Endothelial cell of umbilical vein (primary cell): ENCODE results near the gene KIF24. TPM values are rescaled to one million over a fixed set of nuclear protein-coding genes. Genes with fewer than 3 reads are reported as not detected.

Source experiments
- BruUV-seq: library from RNA; stranded (reverse); fragments of 400-500 nt; replicated peaks from 2 replicates; lab custom pipeline; 2021; lab: Mats Ljungman, UMichigan
- CTCF ChIA-PET: fragments of 300-600, 350-600 bp; sonication (Branson Sonifier 250); formaldehyde crosslinking; loops from one replicate; lab custom pipeline; 2021; ENCODE audit warnings: antibody characterized with exemption, inconsistent platforms; lab: Charles Lee
- POLR2A ChIA-PET: fragments of 300-600, 350-600 bp; sonication (Branson Sonifier 250); formaldehyde crosslinking; loops from one replicate; lab custom pipeline; 2021; ENCODE audit warnings: antibody characterized with exemption, inconsistent platforms; lab: Charles Lee
- DNase-seq: peaks from one replicate; pipeline ENCODE4 v3.0.0-alpha.2; 2011; ENCODE audit warnings: low read depth, low spot score
- FAIRE-seq: peaks from 2 replicates; lab custom pipeline; 2011; peaks lifted over from hg19 to GRCh38; lab: Jason Lieb, UNC
- H2AFZ ChIP-seq: 2 replicates; pipeline ENCODE4 v1.6.0; 2012; ENCODE audit warnings: low read depth, low read length, control low read depth, inconsistent platforms
- H3K27ac ChIP-seq: 2 replicates; pipeline ENCODE4 v1.5.1; 2011; ENCODE audit warnings: low read depth, mild to moderate bottlenecking, control low read depth, low read length, moderate library complexity; ENCODE audit not compliant: insufficient read depth
- H3K27me3 ChIP-seq, 2 experiments: 2 replicates each; pipeline versions ENCODE4 v1.6.0 to v1.6.1; 2011; ENCODE audit warnings: low read length in 2 of 2, mixed read lengths in 1 of 2; ENCODE audit not compliant: control insufficient read depth in 2 of 2, insufficient read depth in 2 of 2
- H3K36me3 ChIP-seq, 2 experiments: 2 replicates in 1 of 2; 3 replicates in 1 of 2; pipeline ENCODE4 v1.5.1; 2011; ENCODE audit warnings: low read length in 2 of 2, mild to moderate bottlenecking in 1 of 2, moderate library complexity in 1 of 2; ENCODE audit not compliant: control insufficient read depth in 2 of 2, insufficient read depth in 2 of 2; ENCODE audit errors: extremely low read depth in 1 of 2
- H3K4me1 ChIP-seq: 3 replicates; pipeline ENCODE4 v1.5.1; 2011; ENCODE audit warnings: mild to moderate bottlenecking, low read length; ENCODE audit not compliant: control insufficient read depth, insufficient read depth; ENCODE audit errors: extremely low read depth
- H3K4me2 ChIP-seq: 2 replicates; pipeline ENCODE4 v1.6.1; 2011; ENCODE audit warnings: low read length, control low read depth, mixed read lengths; ENCODE audit not compliant: insufficient read depth
- H3K4me3 ChIP-seq, 3 experiments: fragments of 200-600 bp in 1 of 3; sonication (generic), shearing (Covaris generic) in 1 of 3; replicated peaks in 1 of 3; 2 replicates each; pipeline ENCODE4 v1.5.1; 2011 to 2016; ENCODE audit warnings: control low read depth in 3 of 3, low read length in 3 of 3, mild to moderate bottlenecking in 2 of 3, inconsistent platforms in 1 of 3, low read depth in 1 of 3, moderate library complexity in 1 of 3; ENCODE audit not compliant: insufficient read depth in 1 of 3
- H3K79me2 ChIP-seq: 2 replicates; pipeline ENCODE4 v1.6.0; 2012; ENCODE audit warnings: low read length, inconsistent platforms; ENCODE audit not compliant: control insufficient read depth, insufficient read depth
- H3K9ac ChIP-seq: replicated peaks from 2 replicates; pipeline ENCODE3; 2011; ENCODE audit warnings: low read length, control low read depth; ENCODE audit not compliant: insufficient read depth; ENCODE audit errors: extremely low read depth
- H3K9me1 ChIP-seq: replicated peaks from 3 replicates; pipeline ENCODE4 v1.6.0; 2011; ENCODE audit warnings: mild to moderate bottlenecking, low read length; ENCODE audit not compliant: control insufficient read depth, insufficient read depth; ENCODE audit errors: extremely low read depth
- H3K9me3 ChIP-seq: replicated peaks from 2 replicates; pipeline ENCODE4 v1.5.1; 2012; ENCODE audit warnings: low read length, inconsistent platforms; ENCODE audit not compliant: control insufficient read depth, insufficient read depth
- H4K20me1 ChIP-seq: replicated peaks from 2 replicates; pipeline ENCODE3; 2011; ENCODE audit warnings: mild to moderate bottlenecking, low read length; ENCODE audit not compliant: control insufficient read depth, insufficient read depth; ENCODE audit errors: extremely low read depth
- CTCF ChIP-seq, 2 donors: IDR thresholded peaks; 1 replicate in 1 of 2; 2 replicates in 1 of 2; pipeline ENCODE4 v1.5.1; 2011; ENCODE audit warnings: low read length in 2 of 2, mild to moderate bottlenecking in 2 of 2, moderate library complexity in 2 of 2, control low read depth in 1 of 2, inconsistent platforms in 1 of 2, low read depth in 1 of 2; ENCODE audit not compliant: insufficient read depth in 1 of 2; ENCODE audit errors: extremely low read depth in 1 of 2
- EZH2 ChIP-seq: IDR thresholded peaks from 2 replicates; pipeline ENCODE4 v1.6.1; 2012; ENCODE audit warnings: borderline replicate concordance, low read depth, mild to moderate bottlenecking, moderate library complexity, low read length, inconsistent platforms; ENCODE audit not compliant: severe bottlenecking
- FOS ChIP-seq: IDR thresholded peaks from 2 replicates; pipeline ENCODE4 v1.6.1; 2011; ENCODE audit warnings: mild to moderate bottlenecking, low read length, moderate library complexity, borderline replicate concordance; ENCODE audit not compliant: insufficient read depth
- GATA2 ChIP-seq: IDR thresholded peaks from 2 replicates; pipeline ENCODE4 v1.7.0; 2011; ENCODE audit warnings: low read depth, mild to moderate bottlenecking, moderate library complexity, mixed read lengths, low read length; ENCODE audit not compliant: insufficient read length, insufficient read depth
- JUN ChIP-seq: IDR thresholded peaks from 2 replicates; pipeline ENCODE4 v1.6.1; 2011; ENCODE audit warnings: borderline replicate concordance, low read depth; ENCODE audit not compliant: insufficient read length, insufficient read depth
- MYC ChIP-seq: IDR thresholded peaks from one replicate; pipeline ENCODE4 v1.6.1; 2011; ENCODE audit warnings: mild to moderate bottlenecking, low read depth, low read length
- POLR2A ChIP-seq: IDR thresholded peaks from 2 replicates; pipeline ENCODE4 v1.6.1; 2012; ENCODE audit warnings: low read depth, mild to moderate bottlenecking, control low read depth, low read length
- POLR2AphosphoS5 ChIP-seq: IDR thresholded peaks from 2 replicates; pipeline ENCODE4 v1.6.1; 2012; ENCODE audit warnings: low read depth, mild to moderate bottlenecking, control low read depth, low read length, moderate library complexity; ENCODE audit not compliant: insufficient read depth
- dilution Hi-C: fragments of 300-500 bp; cut with MboI; formaldehyde crosslinking; loops from one replicate; pipeline ENCODE4 v1.15.0; 2019; ENCODE audit warnings: low sequenced_read_pairs; ENCODE audit not compliant: extremely low pct_ligation_motif_present
- intact Hi-C: fragments of 100-400 bp; cut with micrococcal nuclease; formaldehyde crosslinking; loops from one replicate; pipeline ENCODE4 v1.10.0; 2022
- polyA plus RNA-seq, 4 experiments: library from polyadenylated mRNA; depleted of rRNA in 3 of 4; stranded (reverse) in 3 of 4; unstranded in 1 of 4; fragments of >200 nt; gene quantifications; 2 replicates each; pipeline versions ENCODE4 v1.2.1 to v1.2.3, GENCODE V29; 2011 to 2012; ENCODE audit warnings: missing spikeins in 1 of 4
- total RNA-seq: library from RNA; stranded (reverse); gene quantifications from 2 replicates; pipeline ENCODE4 v1.2.3, GENCODE V29; 2021
- TF ChIP-seq, protein P1 (sequence below): IDR thresholded peaks from 2 replicates; pipeline ENCODE4 v1.6.1; 2011; ENCODE audit not compliant: insufficient read depth, insufficient read length

Gene KIF24
- total and polyA plus RNA-seq, 2 donors (not counting 3 experiments of a cell fraction or from before 2014, with no cell fraction given) = 2.1 to 4.8 TPM

- Histone ChIP-seq H3K4me1 (no peaks in the 10 kb centered on the region), H3K9me3 (no peaks in the 10 kb centered on the region), H3K79me2 (peaks cover 4% of the 10 kb centered on the region), H3K9me1 (no peaks in the 10 kb centered on the region), H3K9ac (no peak overlapping the region), H3K27me3 (no peaks in the 10 kb centered on the region), H3K4me3 (no peak overlapping the region), H3K36me3 (no peaks in the 10 kb centered on the region), H4K20me1 (no peaks in the 10 kb centered on the region), H3K4me2 (no peak overlapping the region), H3K27ac (no peak overlapping the region), H2AFZ (no peak overlapping the region)
- POLR2A ChIA-PET = no interaction called here
- dilution Hi-C loops (no loop called here), intact Hi-C loops (no loop called here)
- DNase-seq (no peak), FAIRE-seq (no peak)
- TF ChIP-seq MYC = no peak
- TF ChIP-seq POLR2A = no peak
- TF ChIP-seq JUN = no peak
- TF ChIP-seq POLR2AphosphoS5 = no peak
- TF ChIP-seq EZH2 = no peak
- no peak for TF ChIP-seq CTCF (IDR thresholded peaks at IDR 0.05; ENCODE audit: extremely low read depth in 1 of 2, insufficient read depth in 1 of 2, low read depth in 1 of 2, low read length in 2 of 2)
- TF ChIP-seq FOS = no peak
- TF ChIP-seq, protein P1, sequence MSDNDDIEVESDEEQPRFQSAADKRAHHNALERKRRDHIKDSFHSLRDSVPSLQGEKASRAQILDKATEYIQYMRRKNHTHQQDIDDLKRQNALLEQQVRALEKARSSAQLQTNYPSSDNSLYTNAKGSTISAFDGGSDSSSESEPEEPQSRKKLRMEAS = no peak
- no peak for TF ChIP-seq GATA2
- CTCF ChIA-PET = no interaction called here
- BruUV-seq = no TSS peak
These were observed 10.8 kb downstream of the KIF24 start for GRCh38 chr9:34318163-34318790.
